GM20000 (cell line): ENCODE measurements around the gene SFI1.

Experiments
- DNase-seq: peaks from one replicate; pipeline ENCODE4 v3.0.0; 2012; ENCODE audit warnings: low spot score
- TF ChIP-seq, protein P1 (sequence below): IDR thresholded peaks from 2 replicates; pipeline ENCODE4 v1.5.1; 2012; ENCODE audit warnings: mild to moderate bottlenecking, control low read depth; ENCODE audit errors: extremely low read depth, missing control alignments

SFI1 gene

DNA sequence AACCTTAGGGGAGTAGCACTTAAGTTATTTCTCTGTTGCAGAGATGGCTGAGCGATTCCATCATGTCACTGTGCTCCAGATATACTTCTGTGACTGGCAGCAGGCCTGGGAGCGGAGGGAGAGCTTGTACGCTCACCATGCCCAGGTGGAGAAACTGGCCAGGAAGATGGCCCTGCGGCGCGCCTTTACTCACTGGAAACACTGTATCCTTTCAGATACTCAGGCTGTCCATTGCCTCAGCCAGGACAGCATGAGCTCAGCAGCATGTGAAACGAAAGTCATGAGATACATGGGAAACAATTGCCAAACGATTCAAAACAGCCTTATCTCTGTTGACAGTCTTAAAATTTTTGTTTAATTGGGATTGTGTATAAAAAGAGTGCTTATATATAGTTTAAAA is 78.9 kb downstream of the SFI1 start:
- TF ChIP-seq, protein P1, sequence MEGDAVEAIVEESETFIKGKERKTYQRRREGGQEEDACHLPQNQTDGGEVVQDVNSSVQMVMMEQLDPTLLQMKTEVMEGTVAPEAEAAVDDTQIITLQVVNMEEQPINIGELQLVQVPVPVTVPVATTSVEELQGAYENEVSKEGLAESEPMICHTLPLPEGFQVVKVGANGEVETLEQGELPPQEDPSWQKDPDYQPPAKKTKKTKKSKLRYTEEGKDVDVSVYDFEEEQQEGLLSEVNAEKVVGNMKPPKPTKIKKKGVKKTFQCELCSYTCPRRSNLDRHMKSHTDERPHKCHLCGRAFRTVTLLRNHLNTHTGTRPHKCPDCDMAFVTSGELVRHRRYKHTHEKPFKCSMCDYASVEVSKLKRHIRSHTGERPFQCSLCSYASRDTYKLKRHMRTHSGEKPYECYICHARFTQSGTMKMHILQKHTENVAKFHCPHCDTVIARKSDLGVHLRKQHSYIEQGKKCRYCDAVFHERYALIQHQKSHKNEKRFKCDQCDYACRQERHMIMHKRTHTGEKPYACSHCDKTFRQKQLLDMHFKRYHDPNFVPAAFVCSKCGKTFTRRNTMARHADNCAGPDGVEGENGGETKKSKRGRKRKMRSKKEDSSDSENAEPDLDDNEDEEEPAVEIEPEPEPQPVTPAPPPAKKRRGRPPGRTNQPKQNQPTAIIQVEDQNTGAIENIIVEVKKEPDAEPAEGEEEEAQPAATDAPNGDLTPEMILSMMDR = no peak

DNA sequence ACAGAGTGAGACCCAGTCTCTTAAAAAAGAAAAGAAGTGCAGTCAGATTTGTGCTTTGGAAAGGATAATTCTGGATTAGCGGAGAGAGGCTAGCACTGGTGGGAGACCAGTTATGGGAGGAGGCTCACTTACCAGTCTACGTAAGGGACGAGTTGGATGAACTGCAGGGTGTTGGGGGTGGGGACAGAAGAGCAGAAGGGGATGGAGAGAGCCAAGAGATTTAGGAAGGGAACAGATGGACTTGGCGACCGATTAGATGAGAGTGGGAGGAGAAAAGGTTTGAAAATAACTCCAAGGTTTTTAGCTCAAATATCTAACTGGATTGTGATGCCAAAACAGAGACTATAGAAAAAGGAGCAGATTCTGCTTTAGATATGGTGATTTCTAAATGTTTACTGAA is 81.4 kb downstream of the SFI1 start:
- no peak for DNase-seq
- TF ChIP-seq, protein P1 = no peak

More for the DNA sequence above, 78.9 kb downstream of the SFI1 start:
- DNase-seq = no peak

DNA sequence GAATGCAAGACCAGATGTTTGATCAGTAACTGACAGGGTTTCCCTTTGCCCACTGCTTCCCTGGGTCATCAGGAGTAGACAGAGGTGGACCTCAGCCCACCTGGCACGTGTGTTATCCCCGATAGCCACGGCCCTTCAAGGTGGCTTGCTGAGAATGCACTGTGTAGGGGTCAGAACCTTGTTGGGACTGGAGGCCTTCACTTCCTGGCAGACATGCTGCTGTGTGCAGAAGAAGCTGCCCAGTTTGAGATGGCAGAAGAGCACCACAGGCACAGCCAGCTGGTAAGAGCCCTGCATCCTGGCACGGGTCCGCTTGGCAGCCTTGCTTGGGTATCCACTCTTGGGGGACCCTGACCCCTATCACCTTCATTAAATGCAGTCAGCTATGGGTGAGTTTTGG is 81.8 kb downstream of the SFI1 start:
- no peak for DNase-seq
- TF ChIP-seq, protein P1 = no peak

DNA sequence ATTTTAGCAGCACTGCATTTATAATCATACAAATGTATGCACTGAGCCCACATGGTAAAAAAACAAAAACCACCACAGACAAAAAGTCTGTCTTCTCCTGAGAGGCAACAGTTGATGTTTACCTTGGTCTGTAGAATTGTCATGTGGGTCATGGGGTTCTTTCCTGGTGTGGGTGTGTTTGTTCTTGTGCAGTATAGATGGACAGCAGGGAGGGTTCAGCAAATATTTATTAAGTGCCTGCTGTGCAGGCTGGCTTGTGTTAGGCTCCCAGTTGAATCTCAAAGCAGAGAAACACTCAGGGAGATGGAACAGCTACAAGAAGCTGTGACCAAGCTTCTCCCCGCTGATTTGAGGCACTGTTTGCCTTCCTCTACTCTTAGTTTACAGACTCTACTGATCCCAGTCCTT is 83.5 kb downstream of the SFI1 start:
- no peak for DNase-seq
- TF ChIP-seq, protein P1 = no peak

DNA sequence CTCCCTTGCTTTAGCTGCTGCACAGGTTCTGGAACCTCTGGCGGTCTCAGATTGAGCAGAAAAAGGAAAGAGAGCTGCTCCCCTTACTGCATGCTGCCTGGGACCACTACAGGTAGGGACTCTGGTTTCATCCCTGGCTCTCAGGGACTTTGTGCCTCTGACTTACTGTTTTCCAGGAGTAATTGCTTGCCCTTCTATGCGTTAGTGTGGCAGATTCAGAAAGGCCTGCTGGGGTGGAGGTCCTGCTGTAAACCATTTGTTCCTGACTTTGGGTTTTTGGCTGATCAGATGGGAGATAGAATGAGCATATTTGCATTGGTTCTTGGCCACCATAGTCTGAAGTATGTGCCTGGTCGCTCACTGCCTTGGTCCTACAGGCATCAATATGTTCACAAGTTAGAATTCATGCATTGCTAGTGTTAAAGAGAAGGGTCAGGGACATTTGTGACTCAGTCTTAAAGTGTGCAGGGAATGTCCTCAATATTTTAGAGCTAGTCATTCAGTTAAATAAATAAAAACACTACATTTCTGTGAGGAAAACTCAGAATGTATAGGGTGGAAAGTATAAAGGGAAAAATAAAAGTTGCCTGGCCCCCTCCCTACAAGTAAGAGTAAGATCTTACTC is 87.6 kb downstream of the SFI1 start:
- TF ChIP-seq, protein P1 = no peak
- DNase-seq = no peak

DNA sequence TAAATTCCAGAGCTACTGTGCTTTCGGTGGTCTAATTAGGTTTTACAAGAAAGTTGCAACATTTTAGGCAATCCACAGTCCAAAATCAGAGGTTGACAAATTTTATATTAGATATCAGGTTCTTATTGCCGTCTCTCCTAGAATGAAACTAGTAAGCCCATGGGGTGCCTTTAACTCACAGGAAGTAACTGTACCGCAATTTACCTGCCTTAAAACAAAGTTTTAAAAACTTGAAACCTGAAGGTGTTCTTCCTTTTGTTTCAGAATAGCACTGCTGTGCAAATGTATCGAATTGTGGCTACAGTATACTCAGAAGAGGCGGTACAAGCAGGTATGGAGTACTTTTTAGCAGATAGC is 88.4 kb downstream of the SFI1 start:
- no peak for DNase-seq
- TF ChIP-seq, protein P1 = no peak

DNA sequence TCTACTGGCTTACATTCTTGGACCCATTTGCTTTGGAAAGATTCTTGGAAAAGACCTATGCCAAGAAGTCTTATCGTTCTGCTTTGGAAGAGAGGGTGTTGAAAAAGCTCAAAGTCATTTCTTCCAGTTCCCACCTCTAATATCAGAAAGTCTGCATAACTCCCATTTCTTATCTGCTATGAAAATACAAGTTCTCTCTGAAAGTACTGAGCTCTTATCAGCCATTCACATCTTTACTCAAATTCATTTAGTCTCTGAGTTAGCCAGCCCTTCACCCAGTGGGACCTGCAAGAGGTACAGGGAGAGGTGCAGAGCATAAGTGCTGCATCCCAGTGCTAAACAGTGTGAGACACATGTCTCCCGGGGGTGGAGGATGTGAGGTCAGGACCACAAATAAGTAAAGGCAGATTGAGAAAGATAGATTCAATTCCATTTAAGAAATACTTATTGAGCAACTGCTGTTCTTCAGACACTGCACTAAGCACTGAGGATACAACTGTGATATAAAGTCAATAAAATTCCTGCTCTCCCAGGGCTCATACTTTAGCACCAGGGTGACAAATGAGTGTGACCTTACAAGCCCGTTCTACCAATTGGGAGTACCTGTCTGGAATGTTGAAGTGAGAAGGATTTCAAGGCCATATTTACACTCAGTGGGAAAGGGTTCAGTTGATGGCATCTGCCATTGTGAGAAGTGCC is 89.0 kb downstream of the SFI1 start:
- TF ChIP-seq, protein P1 = no peak
- no peak for DNase-seq
